Liver (tissue), 9 donors: ENCODE data around the gene CHRNB2. TPM values are rescaled to one million over a fixed set of nuclear protein-coding genes. Genes with fewer than 3 reads are reported as not detected.

ENCODE experiments used
- DNase-seq: peaks from one replicate; pipeline ENCODE4 v3.0.0-alpha.2; 2017; ENCODE audit warnings: low spot score
- H3K27ac ChIP-seq, 2 donors: one replicate each; pipeline ENCODE4 v1.7.0; 2013; ENCODE audit warnings: inconsistent platforms in 2 of 2, low read length in 2 of 2, control low read depth in 1 of 2, low read depth in 1 of 2, mild to moderate bottlenecking in 1 of 2
- H3K27me3 ChIP-seq, 4 donors: one replicate each; pipeline versions ENCODE4 v1.6.1 to v1.7.0; 2013; ENCODE audit warnings: low read length in 3 of 4, inconsistent platforms in 1 of 4, mild to moderate bottlenecking in 1 of 4, moderate library complexity in 1 of 4; ENCODE audit not compliant: control insufficient read depth in 4 of 4, insufficient read depth in 4 of 4
- H3K36me3 ChIP-seq, 4 donors: one replicate each; pipeline versions ENCODE4 v1.6.1 to v1.7.0; 2013; ENCODE audit warnings: low read length in 3 of 4, mild to moderate bottlenecking in 3 of 4, low read depth in 1 of 4, moderate library complexity in 1 of 4; ENCODE audit not compliant: control insufficient read depth in 4 of 4, insufficient read depth in 3 of 4
- H3K4me1 ChIP-seq, 4 donors: one replicate each; pipeline versions ENCODE4 v1.6.1 to v1.7.0; 2013; ENCODE audit warnings: low read length in 3 of 4, mild to moderate bottlenecking in 3 of 4, moderate library complexity in 1 of 4; ENCODE audit not compliant: control insufficient read depth in 4 of 4, insufficient read depth in 4 of 4
- H3K4me3 ChIP-seq, 3 donors: one replicate each; pipeline versions ENCODE4 v1.6.1 to v1.7.0; 2013; ENCODE audit warnings: low read length in 3 of 3, control low read depth in 1 of 3, low read depth in 1 of 3, mild to moderate bottlenecking in 1 of 3
- H3K9ac ChIP-seq, 2 donors: one replicate each; pipeline ENCODE4 v1.7.0; 2013; ENCODE audit warnings: low read length in 2 of 2, mild to moderate bottlenecking in 2 of 2, moderate library complexity in 2 of 2, control low read depth in 1 of 2, low read depth in 1 of 2
- H3K9me3 ChIP-seq, 4 donors: one replicate each; pipeline versions ENCODE4 v1.6.1 to v1.7.0; 2013; ENCODE audit warnings: low read length in 3 of 4; ENCODE audit not compliant: control insufficient read depth in 4 of 4
- ATF3 ChIP-seq: IDR thresholded peaks from 2 replicates; pipeline ENCODE4 v1.6.1; 2016; ENCODE audit warnings: antibody characterized with exemption
- EGR1 ChIP-seq, 2 donors: IDR thresholded peaks; 2 replicates each; pipeline ENCODE4 v1.6.1; 2016 to 2018; ENCODE audit warnings: antibody characterized with exemption in 2 of 2, low read depth in 2 of 2
- FOXA1 ChIP-seq: IDR thresholded peaks from 2 replicates; pipeline ENCODE4 v1.6.1; 2016; ENCODE audit warnings: antibody characterized with exemption
- FOXA2 ChIP-seq: IDR thresholded peaks from 2 replicates; pipeline ENCODE4 v1.6.1; 2016; ENCODE audit warnings: antibody characterized with exemption
- GABPA ChIP-seq, 2 donors: IDR thresholded peaks in 1 of 2; conservative IDR thresholded peaks in 1 of 2; 2 replicates each; pipeline ENCODE4 v1.6.1; 2016; ENCODE audit warnings: antibody characterized with exemption in 2 of 2, mild to moderate bottlenecking in 1 of 2, moderate library complexity in 1 of 2
- HNF4A ChIP-seq, 2 donors: conservative IDR thresholded peaks; 2 replicates each; pipeline ENCODE4 v1.6.1; 2016; ENCODE audit warnings: antibody characterized with exemption in 2 of 2, mild to moderate bottlenecking in 2 of 2
- HNF4G ChIP-seq: IDR thresholded peaks from 2 replicates; pipeline ENCODE4 v1.6.1; 2016; ENCODE audit warnings: antibody characterized with exemption
- JUND ChIP-seq, 2 donors: IDR thresholded peaks; 2 replicates each; pipeline ENCODE4 v1.6.1; 2016; ENCODE audit warnings: antibody characterized with exemption in 2 of 2
- NR2F2 ChIP-seq: IDR thresholded peaks from 2 replicates; pipeline ENCODE4 v1.6.1; 2016; ENCODE audit warnings: antibody characterized with exemption
- RAD21 ChIP-seq, 2 donors: IDR thresholded peaks; 2 replicates each; pipeline ENCODE4 v1.6.1; 2016; ENCODE audit warnings: antibody characterized with exemption in 2 of 2, mild to moderate bottlenecking in 2 of 2
- RXRA ChIP-seq, 2 donors: IDR thresholded peaks; 2 replicates each; pipeline ENCODE4 v1.6.1; 2017 to 2018; ENCODE audit warnings: antibody characterized with exemption in 2 of 2, mild to moderate bottlenecking in 1 of 2
- SP1 ChIP-seq: IDR thresholded peaks from 2 replicates; pipeline ENCODE4 v1.6.1; 2018; ENCODE audit warnings: antibody characterized with exemption, mild to moderate bottlenecking
- TAF1 ChIP-seq: conservative IDR thresholded peaks from 2 replicates; pipeline ENCODE4 v1.6.1; 2016; ENCODE audit warnings: antibody characterized with exemption, mild to moderate bottlenecking
- YY1 ChIP-seq: IDR thresholded peaks from 2 replicates; pipeline ENCODE4 v1.6.1; 2016; ENCODE audit warnings: antibody characterized with exemption, mild to moderate bottlenecking
- WGBS: extraction: QIAGEN DNeasy Blood & Tissue Kit; methylation state at CpG from one replicate; pipeline ENCODE4 v1.1.7; 2013; 5-methylcytosine and 5-hydroxymethylcytosine counted together
- polyA plus RNA-seq, 2 donors: library from polyadenylated mRNA; stranded (reverse) in 1 of 2; unstranded in 1 of 2; fragments of 200-250 nt in 1 of 2; fragments of >200 nt in 1 of 2; fragmentation: Nextera tagmentation in 1 of 2; extraction: Ambion mirVana in 1 of 2; gene quantifications; one replicate each; pipeline versions ENCODE4 v1.2.1 to v1.2.3, GENCODE V29; 2013 to 2015
- total RNA-seq, 2 donors: library from RNA; depleted of rRNA; stranded (reverse); fragments of >200 nt; gene quantifications; one replicate each; pipeline ENCODE4 v1.2.3, GENCODE V29; 2014
- TF ChIP-seq, protein P1 (sequence below): IDR thresholded peaks from 2 replicates; pipeline ENCODE4 v1.6.1; 2016; ENCODE audit warnings: antibody characterized with exemption
- TF ChIP-seq, protein P2 (sequence below): fragments of 150-350 bp; IDR thresholded peaks from 2 replicates; pipeline ENCODE4 v1.5.1; 2017; ENCODE audit warnings: improper control_type of control experiment, low read depth, low read length; ENCODE audit not compliant: missing input control
- TF ChIP-seq, protein P3 (sequence below): IDR thresholded peaks from 2 replicates; pipeline ENCODE4 v1.6.1; 2016; ENCODE audit warnings: antibody characterized with exemption, mild to moderate bottlenecking
- TF ChIP-seq, protein P4 (sequence below): IDR thresholded peaks from 2 replicates; pipeline ENCODE4 v1.6.1; 2016; ENCODE audit warnings: antibody characterized with exemption
- donor health status: healthy.
- donor health status: healthy.
- donor health status: healthy.
- donor health status: healthy.
- donor health status: healthy.

CHRNB2 gene
- total and polyA plus RNA-seq, 4 donors = under 0.01 to 0.06 (median 0.01) TPM; not detected in 1

- Histone ChIP-seq H3K36me3 (peaks cover 18 to 41% (median 30%) of the 10 kb centered on the region in 4 donors), H3K27me3 (no peaks in the 10 kb centered on the region), H3K4me3 (no peak overlapping the region), H3K9me3 (no peaks in the 10 kb centered on the region), H3K9ac (no peak overlapping the region), H3K27ac (peak overlapping the region; percentile 74 to 82), H3K4me1 (peaks cover 12 to 45% (median 37%) of the 10 kb centered on the region in 4 donors)
- 13% methylated on average over 1 of the region's 1 CpG for WGBS
- no peak for DNase-seq
- TF ChIP-seq YY1 (peak; percentile 79), SP1 (peak; percentile 75), EGR1 (IDR thresholded peaks at IDR 0.05; ENCODE audit: low read depth in 2 of 2) (no peak), HNF4A (conservative IDR thresholded peaks at IDR 0.05) (peak; percentile 29 to 62), ATF3 (no peak), TAF1 (no peak), HNF4G (no peak), FOXA1 (no peak), FOXA2 (peak; percentile 23), JUND (IDR thresholded peaks at IDR 0.05) (peak; percentile 18 to 49), RAD21 (IDR thresholded peaks at IDR 0.05) (peak; percentile 43 to 45), GABPA (IDR thresholded peaks at IDR 0.05 in 1 of 2, conservative IDR thresholded peaks at IDR 0.05 in 1 of 2) (peak in 1 of 2 donors; percentile 24), NR2F2 (no peak), RXRA (IDR thresholded peaks at IDR 0.05) (peak; percentile 85 to 86)
- TF ChIP-seq, protein P1, sequence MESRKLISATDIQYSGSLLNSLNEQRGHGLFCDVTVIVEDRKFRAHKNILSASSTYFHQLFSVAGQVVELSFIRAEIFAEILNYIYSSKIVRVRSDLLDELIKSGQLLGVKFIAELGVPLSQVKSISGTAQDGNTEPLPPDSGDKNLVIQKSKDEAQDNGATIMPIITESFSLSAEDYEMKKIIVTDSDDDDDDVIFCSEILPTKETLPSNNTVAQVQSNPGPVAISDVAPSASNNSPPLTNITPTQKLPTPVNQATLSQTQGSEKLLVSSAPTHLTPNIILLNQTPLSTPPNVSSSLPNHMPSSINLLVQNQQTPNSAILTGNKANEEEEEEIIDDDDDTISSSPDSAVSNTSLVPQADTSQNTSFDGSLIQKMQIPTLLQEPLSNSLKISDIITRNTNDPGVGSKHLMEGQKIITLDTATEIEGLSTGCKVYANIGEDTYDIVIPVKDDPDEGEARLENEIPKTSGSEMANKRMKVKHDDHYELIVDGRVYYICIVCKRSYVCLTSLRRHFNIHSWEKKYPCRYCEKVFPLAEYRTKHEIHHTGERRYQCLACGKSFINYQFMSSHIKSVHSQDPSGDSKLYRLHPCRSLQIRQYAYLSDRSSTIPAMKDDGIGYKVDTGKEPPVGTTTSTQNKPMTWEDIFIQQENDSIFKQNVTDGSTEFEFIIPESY = peak; percentile 43
- TF ChIP-seq, protein P2, sequence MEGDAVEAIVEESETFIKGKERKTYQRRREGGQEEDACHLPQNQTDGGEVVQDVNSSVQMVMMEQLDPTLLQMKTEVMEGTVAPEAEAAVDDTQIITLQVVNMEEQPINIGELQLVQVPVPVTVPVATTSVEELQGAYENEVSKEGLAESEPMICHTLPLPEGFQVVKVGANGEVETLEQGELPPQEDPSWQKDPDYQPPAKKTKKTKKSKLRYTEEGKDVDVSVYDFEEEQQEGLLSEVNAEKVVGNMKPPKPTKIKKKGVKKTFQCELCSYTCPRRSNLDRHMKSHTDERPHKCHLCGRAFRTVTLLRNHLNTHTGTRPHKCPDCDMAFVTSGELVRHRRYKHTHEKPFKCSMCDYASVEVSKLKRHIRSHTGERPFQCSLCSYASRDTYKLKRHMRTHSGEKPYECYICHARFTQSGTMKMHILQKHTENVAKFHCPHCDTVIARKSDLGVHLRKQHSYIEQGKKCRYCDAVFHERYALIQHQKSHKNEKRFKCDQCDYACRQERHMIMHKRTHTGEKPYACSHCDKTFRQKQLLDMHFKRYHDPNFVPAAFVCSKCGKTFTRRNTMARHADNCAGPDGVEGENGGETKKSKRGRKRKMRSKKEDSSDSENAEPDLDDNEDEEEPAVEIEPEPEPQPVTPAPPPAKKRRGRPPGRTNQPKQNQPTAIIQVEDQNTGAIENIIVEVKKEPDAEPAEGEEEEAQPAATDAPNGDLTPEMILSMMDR = peak; percentile 10
- TF ChIP-seq, protein P3, sequence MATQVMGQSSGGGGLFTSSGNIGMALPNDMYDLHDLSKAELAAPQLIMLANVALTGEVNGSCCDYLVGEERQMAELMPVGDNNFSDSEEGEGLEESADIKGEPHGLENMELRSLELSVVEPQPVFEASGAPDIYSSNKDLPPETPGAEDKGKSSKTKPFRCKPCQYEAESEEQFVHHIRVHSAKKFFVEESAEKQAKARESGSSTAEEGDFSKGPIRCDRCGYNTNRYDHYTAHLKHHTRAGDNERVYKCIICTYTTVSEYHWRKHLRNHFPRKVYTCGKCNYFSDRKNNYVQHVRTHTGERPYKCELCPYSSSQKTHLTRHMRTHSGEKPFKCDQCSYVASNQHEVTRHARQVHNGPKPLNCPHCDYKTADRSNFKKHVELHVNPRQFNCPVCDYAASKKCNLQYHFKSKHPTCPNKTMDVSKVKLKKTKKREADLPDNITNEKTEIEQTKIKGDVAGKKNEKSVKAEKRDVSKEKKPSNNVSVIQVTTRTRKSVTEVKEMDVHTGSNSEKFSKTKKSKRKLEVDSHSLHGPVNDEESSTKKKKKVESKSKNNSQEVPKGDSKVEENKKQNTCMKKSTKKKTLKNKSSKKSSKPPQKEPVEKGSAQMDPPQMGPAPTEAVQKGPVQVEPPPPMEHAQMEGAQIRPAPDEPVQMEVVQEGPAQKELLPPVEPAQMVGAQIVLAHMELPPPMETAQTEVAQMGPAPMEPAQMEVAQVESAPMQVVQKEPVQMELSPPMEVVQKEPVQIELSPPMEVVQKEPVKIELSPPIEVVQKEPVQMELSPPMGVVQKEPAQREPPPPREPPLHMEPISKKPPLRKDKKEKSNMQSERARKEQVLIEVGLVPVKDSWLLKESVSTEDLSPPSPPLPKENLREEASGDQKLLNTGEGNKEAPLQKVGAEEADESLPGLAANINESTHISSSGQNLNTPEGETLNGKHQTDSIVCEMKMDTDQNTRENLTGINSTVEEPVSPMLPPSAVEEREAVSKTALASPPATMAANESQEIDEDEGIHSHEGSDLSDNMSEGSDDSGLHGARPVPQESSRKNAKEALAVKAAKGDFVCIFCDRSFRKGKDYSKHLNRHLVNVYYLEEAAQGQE = peak; percentile 56
- TF ChIP-seq, protein P4, sequence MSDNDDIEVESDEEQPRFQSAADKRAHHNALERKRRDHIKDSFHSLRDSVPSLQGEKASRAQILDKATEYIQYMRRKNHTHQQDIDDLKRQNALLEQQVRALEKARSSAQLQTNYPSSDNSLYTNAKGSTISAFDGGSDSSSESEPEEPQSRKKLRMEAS = peak; percentile 49
Observed at GRCh38 chr1:154548028-154548427, 19.6 kb upstream of the CHRNB2 start.
